ENCODE results near the gene SUSD2.
"Not testable (repeated sequence)": the region's sequence is repeated elsewhere in the genome, so short reads cannot be mapped to it uniquely, and the experiment has no call there.

SUSD2 gene

GRCh38 chr22:24178502-24179440, 2.5 kb upstream of the SUSD2 start:
- DNase-seq, result no peak

DNA sequence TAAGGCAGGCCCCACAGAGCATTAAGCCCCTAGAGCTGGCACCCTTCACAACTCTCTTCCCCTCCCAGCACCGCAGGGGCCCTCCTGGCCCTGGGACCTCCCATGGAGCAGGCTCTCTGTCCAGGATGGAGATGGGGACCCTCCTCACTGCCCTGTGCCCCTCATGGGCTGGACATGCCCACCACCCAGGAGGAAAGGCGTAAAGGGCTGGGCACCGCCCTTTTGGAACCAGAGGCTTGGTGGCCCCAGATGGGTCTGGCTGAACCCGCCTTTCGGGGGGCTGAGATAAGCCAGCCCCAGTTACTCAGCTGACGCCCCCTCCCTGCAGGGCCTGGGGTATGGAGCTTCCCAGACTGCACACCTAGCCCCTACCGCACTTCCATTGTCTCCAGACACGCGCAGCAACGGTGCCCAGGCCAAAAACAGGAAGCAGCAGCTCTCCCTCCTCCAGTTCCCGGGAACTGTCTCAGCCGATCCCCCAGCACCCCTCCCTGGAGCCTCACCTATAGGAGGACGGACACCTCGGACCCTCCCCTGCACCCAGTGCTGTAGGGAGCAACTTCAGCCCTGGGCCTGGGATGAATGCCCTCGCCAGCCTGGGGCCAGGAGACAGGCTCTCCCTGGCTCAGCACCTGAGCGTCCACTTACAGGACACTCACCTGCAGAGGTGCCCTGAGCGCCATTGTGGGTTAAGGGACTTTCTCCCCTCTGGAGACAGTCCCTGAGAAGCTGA, 1.6 kb upstream of the SUSD2 start:
- DNase-seq, result no peak

- no peak for DNase-seq
These were observed 785 bp upstream of the SUSD2 start for GRCh38 chr22:24180316-24181087.

DNA sequence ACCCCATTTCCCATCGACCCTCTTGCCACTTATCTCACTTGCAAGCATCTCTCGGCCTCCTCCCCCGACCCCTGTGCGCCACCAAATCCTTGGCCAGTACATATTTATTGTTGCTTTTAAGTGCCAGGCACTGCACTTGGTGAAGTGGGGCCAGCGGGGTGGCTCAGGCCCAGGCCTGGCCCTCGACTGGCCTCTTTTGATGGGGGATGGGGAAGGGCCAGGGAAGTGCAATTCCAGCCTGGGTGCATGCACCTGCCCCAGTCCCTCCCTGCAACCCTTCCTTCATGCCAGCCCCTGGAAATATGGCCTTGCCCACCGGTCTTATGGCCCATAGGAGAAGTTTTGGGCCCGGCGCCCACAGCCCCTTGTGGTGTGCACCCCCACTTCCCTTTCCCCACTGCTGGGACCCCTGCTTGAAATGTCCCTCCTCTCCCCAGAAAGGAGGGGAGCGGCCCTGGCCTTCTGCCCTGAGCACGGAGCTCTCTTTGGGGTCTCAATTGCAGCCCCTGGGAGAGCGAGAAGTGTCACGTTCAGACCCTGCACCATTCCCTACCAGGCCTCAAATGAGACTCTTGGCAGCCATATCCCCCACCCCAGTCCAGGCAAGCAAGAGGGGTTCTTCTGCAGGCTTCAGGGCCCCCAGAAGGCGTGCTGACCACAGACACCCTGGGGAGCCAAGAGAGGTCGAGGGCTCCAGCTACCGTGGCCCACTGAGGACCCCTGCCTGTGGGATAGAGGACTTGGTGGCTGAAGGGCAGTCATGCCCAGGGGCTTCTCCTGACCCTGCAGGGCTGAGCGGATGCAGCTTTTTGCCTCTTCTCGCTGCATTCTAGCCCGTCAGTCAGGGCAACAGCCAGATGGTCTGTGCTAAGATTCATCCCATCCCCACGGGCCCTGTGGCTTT, 961 bp downstream of the SUSD2 start:
- DNase-seq, result no peak

DNA sequence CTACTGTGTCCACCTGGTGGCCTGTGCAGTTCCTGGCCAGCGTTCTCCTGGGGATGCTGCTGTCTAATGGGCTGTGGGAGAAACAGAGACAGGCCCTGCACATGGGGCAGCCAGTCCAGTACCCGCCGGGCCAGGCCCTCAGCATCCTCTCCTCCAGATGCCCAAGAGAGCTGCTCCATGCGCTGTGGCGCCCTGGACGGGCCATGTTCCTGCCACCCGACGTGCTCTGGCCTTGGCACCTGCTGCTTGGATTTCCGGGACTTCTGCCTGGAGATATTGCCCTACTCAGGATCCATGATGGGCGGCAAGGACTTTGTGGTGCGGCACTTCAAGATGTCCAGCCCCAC, 1.6 kb downstream of the SUSD2 start:
- not testable (repeated sequence) for DNase-seq

DNA sequence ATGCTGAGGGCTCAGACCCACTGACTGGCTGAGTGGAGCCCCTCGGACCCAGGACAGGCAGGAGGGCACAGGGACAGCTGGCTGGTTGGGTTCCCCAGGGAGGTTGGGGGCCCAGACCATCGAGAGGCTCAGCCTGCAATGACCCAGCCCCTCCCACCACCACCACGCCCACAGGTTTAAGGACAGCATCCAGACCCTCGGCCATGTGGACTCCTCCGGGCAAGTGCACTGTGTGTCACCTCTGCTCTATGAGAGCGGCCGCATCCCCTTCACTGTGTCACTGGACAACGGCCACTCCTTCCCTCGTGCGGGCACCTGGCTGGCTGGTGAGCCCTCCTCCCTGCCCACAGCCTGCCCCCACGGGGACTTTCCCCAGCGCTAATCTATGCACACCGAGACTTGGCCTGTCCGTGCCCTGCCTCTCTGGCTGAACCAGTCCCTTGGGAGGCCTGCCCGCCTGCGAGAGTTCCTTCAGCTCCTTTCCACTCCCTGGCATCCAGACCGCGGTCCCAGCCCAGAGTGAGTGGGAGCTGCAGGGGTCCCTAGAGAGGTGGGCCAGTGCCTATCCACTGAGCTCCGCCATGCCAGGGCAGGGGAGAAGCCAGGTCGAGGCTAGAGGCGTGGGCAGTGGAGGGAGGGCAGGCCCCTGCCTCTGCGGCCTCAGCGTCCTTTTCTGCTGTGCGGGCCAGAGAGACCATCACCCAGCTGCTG, 2.2 kb downstream of the SUSD2 start:
- DNase-seq, result no peak

DNA sequence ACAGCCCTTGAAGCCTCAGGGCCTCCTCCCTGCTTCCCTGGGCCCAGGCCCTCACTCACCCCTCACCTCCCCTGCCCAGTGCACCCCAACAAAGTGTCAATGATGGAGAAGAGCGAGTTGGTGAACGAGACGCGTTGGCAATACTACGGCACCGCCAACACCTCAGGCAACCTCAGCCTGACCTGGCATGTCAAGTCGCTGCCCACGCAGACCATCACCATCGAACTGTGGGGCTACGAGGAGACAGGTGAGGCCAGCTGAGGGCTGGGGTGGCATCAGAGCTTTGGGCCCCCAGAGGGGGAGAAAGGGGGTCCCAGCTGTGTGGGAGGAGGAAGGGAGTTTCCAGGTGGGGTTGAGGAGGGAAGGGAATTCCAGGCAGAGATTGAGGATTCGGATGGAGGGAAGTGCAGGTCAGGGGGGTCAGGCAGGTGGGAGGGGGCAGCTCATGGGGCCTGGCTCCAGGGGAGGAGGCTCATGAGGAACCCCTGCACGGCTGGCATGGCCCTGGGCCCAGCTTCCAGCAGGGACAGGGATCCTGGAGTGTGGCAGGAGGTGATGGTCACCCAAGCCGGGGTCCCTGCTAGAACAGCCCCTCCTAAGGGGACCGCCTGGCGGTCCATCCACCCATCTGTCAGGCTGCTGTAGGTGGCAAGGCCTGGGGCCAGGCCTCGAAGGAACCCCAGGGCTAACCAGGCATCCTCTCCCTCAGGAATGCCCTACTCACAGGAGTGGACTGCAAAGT, 2.9 kb downstream of the SUSD2 start:
- DNase-seq, result no peak

DNA sequence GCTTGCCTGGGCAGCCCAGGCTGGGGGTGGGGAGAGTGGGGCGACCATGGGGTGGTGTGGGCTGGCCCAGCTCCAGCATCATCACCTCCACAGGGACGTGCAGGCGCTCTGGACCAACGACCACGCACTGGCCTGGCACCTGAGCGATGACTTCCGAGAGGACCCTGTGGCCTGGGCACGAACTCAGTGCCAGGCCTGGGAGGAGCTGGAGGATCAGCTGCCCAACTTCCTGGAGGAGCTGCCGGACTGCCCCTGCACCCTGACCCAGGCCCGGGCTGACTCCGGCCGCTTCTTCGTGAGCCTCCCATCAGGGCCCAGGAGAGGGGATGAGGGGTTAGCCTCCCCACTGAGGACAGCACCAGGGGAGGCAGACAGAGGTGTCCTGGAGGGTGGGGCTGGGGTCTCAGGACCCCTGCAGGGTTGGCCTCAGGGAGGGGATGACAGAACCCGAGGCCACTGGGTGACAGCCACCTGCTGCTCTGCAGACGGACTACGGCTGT, 3.8 kb downstream of the SUSD2 start:
- no peak for DNase-seq

GRCh38 chr22:24185501-24186351, 4.4 kb downstream of the SUSD2 start:
- no peak for DNase-seq

DNA sequence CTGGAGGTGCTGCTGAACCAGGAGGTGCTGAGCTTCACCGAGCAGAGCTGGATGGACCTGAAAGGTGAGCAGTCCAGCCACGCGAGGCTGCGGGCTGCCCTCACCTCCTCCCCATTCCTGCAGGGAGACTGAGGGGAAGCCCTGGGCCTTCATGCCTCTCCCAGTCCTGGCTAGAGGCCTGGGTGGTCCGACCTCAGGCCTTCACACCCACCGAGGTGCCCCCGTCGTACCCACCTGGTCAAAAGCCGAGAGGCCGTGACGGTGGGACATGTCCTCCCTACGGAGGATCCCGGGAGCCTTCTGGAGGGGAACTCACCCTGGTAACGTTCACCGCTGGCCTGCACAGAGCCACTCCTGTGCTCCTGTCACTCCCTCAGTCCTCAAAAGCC, 5.1 kb downstream of the SUSD2 start:
- DNase-seq, result no peak

DNA sequence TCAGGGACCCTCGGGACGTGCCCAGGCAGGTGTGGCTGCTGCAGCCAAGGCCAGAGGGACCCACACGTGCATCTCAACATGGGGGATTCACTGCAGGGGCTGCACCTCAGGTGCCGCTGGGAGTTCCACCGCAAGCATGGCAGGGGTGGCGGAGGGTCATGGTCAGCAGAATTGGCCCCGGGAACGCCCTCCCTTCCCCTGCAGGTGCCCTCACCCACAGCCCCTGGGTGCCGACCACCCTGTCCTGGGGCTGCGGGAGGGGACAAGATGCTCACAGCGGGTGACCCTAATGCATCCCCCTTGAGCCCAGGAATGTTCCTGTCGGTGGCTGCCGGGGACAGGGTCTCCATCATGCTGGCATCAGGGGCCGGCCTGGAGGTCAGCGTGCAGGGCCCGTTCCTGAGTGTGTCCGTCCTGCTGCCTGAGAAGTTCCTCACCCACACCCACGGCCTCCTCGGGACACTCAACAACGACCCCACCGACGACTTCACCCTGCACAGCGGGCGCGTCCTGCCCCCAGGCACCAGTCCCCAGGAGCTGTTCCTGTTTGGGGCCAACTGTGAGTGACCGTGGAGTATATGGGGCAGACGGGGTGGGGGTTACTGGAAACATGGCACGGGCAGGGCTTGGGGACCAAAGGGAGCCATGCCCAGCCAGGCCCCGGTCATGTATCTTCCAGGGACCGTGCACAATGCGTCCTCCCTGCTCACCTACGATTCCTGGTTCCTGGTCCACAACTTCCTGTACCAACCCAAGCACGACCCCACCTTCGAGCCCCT, 5.8 kb downstream of the SUSD2 start:
- no peak for DNase-seq

GRCh38 chr22:24187731-24188644, 6.7 kb downstream of the SUSD2 start:
- no peak for DNase-seq

GRCh38 chr22:24188705-24189248, 7.5 kb downstream of the SUSD2 start:
- DNase-seq, result no peak

- DNase-seq, result no peak
These were observed 8.2 kb downstream of the SUSD2 start for GRCh38 chr22:24189249-24190158.

GRCh38 chr22:24190159-24190540, 8.9 kb downstream of the SUSD2 start:
- no peak for DNase-seq

DNA sequence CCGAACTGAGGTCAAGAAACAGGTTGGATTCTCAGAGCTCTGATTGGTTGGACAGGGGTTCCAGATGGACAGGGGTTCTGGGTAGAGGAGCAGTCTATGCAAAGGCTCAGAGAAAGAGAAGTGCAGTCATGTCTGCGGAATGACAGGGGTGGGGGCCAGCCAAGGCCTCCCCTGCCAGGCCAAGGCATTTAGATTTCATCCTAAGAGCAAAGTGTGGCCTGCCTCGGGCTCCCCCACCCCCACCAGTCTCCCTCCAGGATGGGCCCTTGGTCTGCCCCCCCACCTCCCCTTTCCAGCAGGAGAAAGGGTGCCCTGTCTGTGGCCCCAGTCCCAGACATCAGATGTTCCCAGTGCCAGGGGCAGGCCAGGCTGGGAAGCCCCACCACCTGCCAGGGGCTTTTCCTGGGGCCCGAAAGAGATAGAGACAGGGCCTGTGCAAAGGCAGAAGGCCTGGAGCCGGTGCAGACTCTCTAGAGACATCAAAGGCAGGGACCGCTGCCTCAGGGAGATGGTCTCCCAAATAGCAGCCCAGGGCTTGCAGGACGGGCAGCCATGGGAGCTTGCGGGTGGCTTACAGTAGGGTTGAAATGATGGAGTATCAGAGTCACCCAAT, 9.4 kb downstream of the SUSD2 start:
- DNase-seq, result no peak

All from NCI-H748 treated with DMSO at 0.1 percent for 48 hours (cell line).